Karpas-422 (cell line): ENCODE data around the gene B3GAT3. TPM values are rescaled to one million over a fixed set of nuclear protein-coding genes. Genes with fewer than 3 reads are reported as not detected.

Experiments
- DNase-seq: peaks from one replicate; pipeline ENCODE4 v3.0.0-alpha.2; 2015
- H2AFZ ChIP-seq: fragments of 200-600 bp; sonication (generic); 2 replicates; pipeline ENCODE4 v1.6.1; 2014; ENCODE audit warnings: antibody characterized with exemption, low read length, mixed read lengths
- H3K27ac ChIP-seq: fragments of 200-600 bp; sonication (generic); 2 replicates; pipeline ENCODE4 v1.5.1; 2014; ENCODE audit warnings: mild to moderate bottlenecking, low read length, moderate library complexity
- H3K27me3 ChIP-seq: fragments of 200-600 bp; sonication (generic); 2 replicates; pipeline ENCODE4 v1.6.1; 2014; ENCODE audit warnings: low read length, mixed read lengths
- H3K36me3 ChIP-seq: fragments of 200-600 bp; sonication (generic); 2 replicates; pipeline ENCODE4 v1.6.1; 2014; ENCODE audit warnings: low read length, mixed read lengths; ENCODE audit not compliant: insufficient read depth
- H3K4me1 ChIP-seq: fragments of 200-600 bp; sonication (generic); 2 replicates; pipeline ENCODE4 v1.6.1; 2014; ENCODE audit warnings: mild to moderate bottlenecking, low read length, mixed read lengths
- H3K4me2 ChIP-seq: fragments of 200-600 bp; sonication (generic); 2 replicates; pipeline ENCODE4 v1.6.1; 2014; ENCODE audit warnings: low read length, low read depth, mild to moderate bottlenecking; ENCODE audit not compliant: poor library complexity, severe bottlenecking
- H3K4me3 ChIP-seq: fragments of 200-600 bp; sonication (generic); 2 replicates; pipeline ENCODE4 v1.5.1; 2014; ENCODE audit warnings: mild to moderate bottlenecking, antibody characterized with exemption, low read length, mixed read lengths
- H3K79me2 ChIP-seq: fragments of 200-600 bp; sonication (generic); 2 replicates; pipeline ENCODE4 v1.6.1; 2014; ENCODE audit warnings: mild to moderate bottlenecking, low read length, mixed read lengths
- H3K9ac ChIP-seq: fragments of 200-600 bp; sonication (generic); 2 replicates; pipeline ENCODE4 v1.6.0; 2014; ENCODE audit warnings: low read length
- H3K9me2 ChIP-seq: fragments of 200-600 bp; sonication (generic), shearing (Covaris generic); replicated peaks from 2 replicates; pipeline ENCODE4 v1.6.0; 2014; ENCODE audit warnings: mild to moderate bottlenecking, low read length, moderate library complexity; ENCODE audit not compliant: insufficient read depth
- H3K9me3 ChIP-seq: fragments of 300-700, 200-600 bp; sonication (generic); 2 replicates; pipeline ENCODE4 v1.6.1; 2014; ENCODE audit warnings: low read length, mixed read lengths
- H4K20me1 ChIP-seq: fragments of 200-600 bp; sonication (generic); 2 replicates; pipeline ENCODE4 v1.6.1; 2014; ENCODE audit warnings: mild to moderate bottlenecking, antibody characterized with exemption, low read length, low read depth; ENCODE audit not compliant: insufficient read depth
- total RNA-seq: library from RNA; depleted of rRNA; stranded (reverse); fragments of >200 nt; shearing (Covaris generic); gene quantifications from 2 replicates; pipeline ENCODE4 v1.2.3, GENCODE V29; 2014; ENCODE audit warnings: low replicate concordance

B3GAT3 gene
- total RNA-seq, 1 experiment from 2014 or later, result 43.5 TPM

GRCh38 chr11:62600367-62601121, 21.2 kb downstream of the B3GAT3 start:
- Histone ChIP-seq H3K9me2 (no peaks in the 10 kb centered on the region), H3K9ac (peak overlapping the region; percentile 100), H3K36me3 (peaks cover 38% of the 10 kb centered on the region), H3K4me2 (peak overlapping the region; percentile 78), H3K27me3 (no peaks in the 10 kb centered on the region), H3K79me2 (peaks cover 38% of the 10 kb centered on the region), H3K9me3 (no peaks in the 10 kb centered on the region), H3K4me3 (peak overlapping the region; percentile 80), H2AFZ (no peak overlapping the region), H3K27ac (peak overlapping the region; percentile 89), H4K20me1 (peaks cover 16% of the 10 kb centered on the region; the same call in 1 of the 2 replicates), H3K4me1 (peaks cover 30% of the 10 kb centered on the region)
- DNase-seq, result peak; percentile 69

- Histone ChIP-seq H3K9ac (peak overlapping the region; percentile 100), H3K27ac (peak overlapping the region; percentile 89), H3K4me3 (peak overlapping the region; percentile 80), H3K36me3 (peaks cover 39% of the 10 kb centered on the region), H4K20me1 (peaks cover 14% of the 10 kb centered on the region; the same call in 1 of the 2 replicates), H2AFZ (no peak overlapping the region), H3K27me3 (no peaks in the 10 kb centered on the region), H3K9me2 (no peaks in the 10 kb centered on the region), H3K4me1 (peaks cover 30% of the 10 kb centered on the region), H3K9me3 (no peaks in the 10 kb centered on the region), H3K79me2 (peaks cover 38% of the 10 kb centered on the region), H3K4me2 (peak overlapping the region; percentile 78)
- DNase-seq, result no peak
Observed at GRCh38 chr11:62599901-62600300, 21.9 kb downstream of the B3GAT3 start.

- Histone ChIP-seq H3K4me2 (peak overlapping the region; percentile 78), H4K20me1 (peaks cover 14% of the 10 kb centered on the region; the same call in 1 of the 2 replicates), H3K4me3 (peak overlapping the region; percentile 80), H3K79me2 (peaks cover 38% of the 10 kb centered on the region), H3K9me2 (no peaks in the 10 kb centered on the region), H3K4me1 (peaks cover 30% of the 10 kb centered on the region), H3K9me3 (no peaks in the 10 kb centered on the region), H3K27ac (peak overlapping the region; percentile 89), H3K36me3 (peaks cover 43% of the 10 kb centered on the region), H2AFZ (no peak overlapping the region), H3K27me3 (no peaks in the 10 kb centered on the region), H3K9ac (peak overlapping the region; percentile 100)
- DNase-seq, result peak; percentile 98
Observed at GRCh38 chr11:62599069-62599696, 22.6 kb downstream of the B3GAT3 start.

GRCh38 chr11:62595124-62595523, 26.7 kb downstream of the B3GAT3 start:
- Histone ChIP-seq H3K9me3 (no peaks in the 10 kb centered on the region), H3K79me2 (peaks cover 35% of the 10 kb centered on the region), H3K27ac (no peak overlapping the region), H3K36me3 (peaks cover 53% of the 10 kb centered on the region), H3K27me3 (no peaks in the 10 kb centered on the region), H3K4me2 (no peak overlapping the region), H3K9me2 (no peaks in the 10 kb centered on the region), H3K4me1 (peaks cover 46% of the 10 kb centered on the region), H3K9ac (no peak overlapping the region), H4K20me1 (0 out of 2 replicates have a peak, but pooled peaks cover 14% of the 10 kb centered on the region), H3K4me3 (no peak overlapping the region), H2AFZ (no peak overlapping the region)
- no peak for DNase-seq

- H3K4me3 ChIP-seq, result no peak overlapping the region
- H4K20me1 ChIP-seq, result 0 out of 2 replicates have a peak, but pooled peaks cover 6% of the 10 kb centered on the region
- no peaks in the 10 kb centered on the region for H3K9me3 ChIP-seq
- no peaks in the 10 kb centered on the region for H3K27me3 ChIP-seq
- peaks cover 37% of the 10 kb centered on the region for H3K79me2 ChIP-seq
- peak overlapping the region; percentile 88 for H3K4me2 ChIP-seq
- H2AFZ ChIP-seq, result no peak overlapping the region
- H3K9me2 ChIP-seq, result no peaks in the 10 kb centered on the region
- peaks cover 38% of the 10 kb centered on the region for H3K4me1 ChIP-seq
- H3K27ac ChIP-seq, result no peak overlapping the region
- H3K9ac ChIP-seq, result no peak overlapping the region
- peaks cover 40% of the 10 kb centered on the region for H3K36me3 ChIP-seq
- peak; percentile 91 for DNase-seq
Observed at GRCh38 chr11:62593434-62594044, 28.2 kb downstream of the B3GAT3 start.

- H3K4me1 ChIP-seq, result peaks cover 34% of the 10 kb centered on the region
- peak overlapping the region; percentile 88 for H3K4me2 ChIP-seq
- peaks cover 34% of the 10 kb centered on the region for H3K79me2 ChIP-seq
- H3K4me3 ChIP-seq, result peak overlapping the region; percentile 74; the same call in 1 of the 2 replicates
- H3K9me3 ChIP-seq, result no peaks in the 10 kb centered on the region
- no peak for DNase-seq
- peak overlapping the region; percentile 86 for H3K9ac ChIP-seq
- H3K27ac ChIP-seq, result peak overlapping the region; percentile 83
- H4K20me1 ChIP-seq, result 0 out of 2 replicates have a peak, but pooled peaks cover 5% of the 10 kb centered on the region
- no peaks in the 10 kb centered on the region for H3K27me3 ChIP-seq
- H3K9me2 ChIP-seq, result no peaks in the 10 kb centered on the region
- peaks cover 36% of the 10 kb centered on the region; the same call in 1 of the 2 replicates for H3K36me3 ChIP-seq
- no peak overlapping the region for H2AFZ ChIP-seq
Observed at GRCh38 chr11:62592989-62593421, 28.8 kb downstream of the B3GAT3 start.

- no peaks in the 10 kb centered on the region for H4K20me1 ChIP-seq
- peak overlapping the region; percentile 88 for H3K4me2 ChIP-seq
- H3K4me3 ChIP-seq, result peak overlapping the region; percentile 74
- peaks cover 36% of the 10 kb centered on the region; the same call in 1 of the 2 replicates for H3K36me3 ChIP-seq
- H3K27me3 ChIP-seq, result no peaks in the 10 kb centered on the region
- H3K9ac ChIP-seq, result peak overlapping the region; percentile 86
- H3K9me2 ChIP-seq, result no peaks in the 10 kb centered on the region
- no peak for DNase-seq
- peaks cover 37% of the 10 kb centered on the region for H3K79me2 ChIP-seq
- H2AFZ ChIP-seq, result no peak overlapping the region
- H3K4me1 ChIP-seq, result peaks cover 34% of the 10 kb centered on the region
- peak overlapping the region; percentile 83 for H3K27ac ChIP-seq
- no peaks in the 10 kb centered on the region for H3K9me3 ChIP-seq
Observed at GRCh38 chr11:62592146-62592815, 29.5 kb downstream of the B3GAT3 start.
